HG03175 (cell line): ENCODE results near the gene TCEA2.
A peak's percentile ranks its signal among the peaks of the same experiment; 100 is the strongest.

Experiments used
- ATAC-seq: cut with Tn5 transposase; IDR thresholded peaks from one replicate; pipeline ENCODE4 v1.9.1; 2021; ENCODE audit warnings: mild to moderate bottlenecking, moderate library complexity; ENCODE audit not compliant: unreplicated experiment

Gene TCEA2

GRCh38 chr20:64063389-64064144, 569 bp downstream of the TCEA2 start:
- ATAC-seq, result no peak

GRCh38 chr20:64064145-64064698, 1.2 kb downstream of the TCEA2 start:
- no peak for ATAC-seq

- ATAC-seq, result no peak
Measured at GRCh38 chr20:64065062-64065973, 2.3 kb downstream of the TCEA2 start.

GRCh38 chr20:64065974-64066343, 3.0 kb downstream of the TCEA2 start:
- ATAC-seq, result peak; percentile 55

- no peak for ATAC-seq
Measured at GRCh38 chr20:64067005-64067632, 4.1 kb downstream of the TCEA2 start.

GRCh38 chr20:64067733-64068307, 4.8 kb downstream of the TCEA2 start:
- ATAC-seq, result no peak

- ATAC-seq, result no peak
Measured at GRCh38 chr20:64068386-64069208, 5.6 kb downstream of the TCEA2 start.

GRCh38 chr20:64069209-64069613, 6.2 kb downstream of the TCEA2 start:
- ATAC-seq, result no peak

- ATAC-seq, result no peak
Measured at GRCh38 chr20:64069614-64070243, 6.7 kb downstream of the TCEA2 start.

- ATAC-seq, result no peak
Measured at GRCh38 chr20:64070244-64070993, 7.4 kb downstream of the TCEA2 start.

GRCh38 chr20:64071341-64072332, 8.6 kb downstream of the TCEA2 start:
- no peak for ATAC-seq

- ATAC-seq, result no peak
Measured at GRCh38 chr20:64072498-64073063, 9.6 kb downstream of the TCEA2 start.

GRCh38 chr20:64073476-64074183, 10.6 kb downstream of the TCEA2 start:
- no peak for ATAC-seq

- ATAC-seq, result no peak
Measured at GRCh38 chr20:64074184-64074789, 11.3 kb downstream of the TCEA2 start.

- ATAC-seq, result no peak
Measured at GRCh38 chr20:64074963-64075362, 12.0 kb downstream of the TCEA2 start.

GRCh38 chr20:64075556-64075955, 12.6 kb downstream of the TCEA2 start:
- ATAC-seq, result no peak
